Right lung (tissue), 5 donors: Measurements from ENCODE around the gene CAMK1D. TPM values are rescaled to one million over a fixed set of nuclear protein-coding genes. Genes with fewer than 3 reads are reported as not detected.
A peak's percentile ranks its signal among the peaks of the same experiment; 100 is the strongest.

Source experiments
- DNase-seq, 2 donors: peaks; one replicate each; pipeline ENCODE4 v3.0.0-alpha.2; 2013
- polyA plus RNA-seq, 5 donors: library from polyadenylated mRNA; unstranded; fragments of 120-200 nt; gene quantifications; one replicate each; pipeline versions ENCODE4 v1.2.1 to v1.2.3, GENCODE V29; 2013; ENCODE audit warnings: inconsistent platforms in 1 of 5, low replicate concordance in 1 of 5; ENCODE audit not compliant: insufficient read length in 5 of 5, insufficient read depth in 1 of 5

The CAMK1D gene
- polyA plus RNA-seq, 5 donors: 3.6 to 5.4 (median 4.6) TPM

GRCh38 chr10:12372846-12373245 is 23.5 kb downstream of the CAMK1D start:
- DNase-seq: no peak

GRCh38 chr10:12375076-12375504 is 25.7 kb downstream of the CAMK1D start:
- DNase-seq: no peak

- no peak for DNase-seq
Observed at GRCh38 chr10:12376211-12376610, 26.9 kb downstream of the CAMK1D start.

- DNase-seq: no peak
Observed at GRCh38 chr10:12377658-12378290, 28.4 kb downstream of the CAMK1D start.

GRCh38 chr10:12380999-12381398 is 31.7 kb downstream of the CAMK1D start:
- DNase-seq: no peak

- no peak for DNase-seq
Observed at GRCh38 chr10:12381536-12382156, 32.3 kb downstream of the CAMK1D start.

GRCh38 chr10:12382157-12382548 is 32.8 kb downstream of the CAMK1D start:
- no peak for DNase-seq

GRCh38 chr10:12382956-12383531 is 33.7 kb downstream of the CAMK1D start:
- DNase-seq: no peak

GRCh38 chr10:12384906-12385305 is 35.6 kb downstream of the CAMK1D start:
- DNase-seq: no peak

GRCh38 chr10:12387561-12388210 is 38.3 kb downstream of the CAMK1D start:
- no peak for DNase-seq

- no peak for DNase-seq
Observed at GRCh38 chr10:12388671-12389070, 39.3 kb downstream of the CAMK1D start.

- no peak for DNase-seq
Observed at GRCh38 chr10:12389154-12389734, 39.9 kb downstream of the CAMK1D start.

GRCh38 chr10:12390733-12391132 is 41.4 kb downstream of the CAMK1D start:
- DNase-seq: no peak

GRCh38 chr10:12391206-12391605 is 41.9 kb downstream of the CAMK1D start:
- DNase-seq: no peak

- no peak for DNase-seq
Observed at GRCh38 chr10:12393831-12394230, 44.5 kb downstream of the CAMK1D start.

GRCh38 chr10:12394241-12395033 is 45.1 kb downstream of the CAMK1D start:
- DNase-seq: no peak

- DNase-seq: no peak
Observed at GRCh38 chr10:12396093-12396492, 46.7 kb downstream of the CAMK1D start.

- DNase-seq: peak in 1 of 2 donors; percentile 46
Observed at GRCh38 chr10:12396567-12396966, 47.2 kb downstream of the CAMK1D start.

- no peak for DNase-seq
Observed at GRCh38 chr10:12397147-12397896, 48.0 kb downstream of the CAMK1D start.

- no peak for DNase-seq
Observed at GRCh38 chr10:12397941-12398340, 48.6 kb downstream of the CAMK1D start.
